Measurements from ENCODE around the gene GDPD5. TPM values are rescaled to one million over a fixed set of nuclear protein-coding genes. Genes with fewer than 3 reads are reported as not detected.

Gene GDPD5
- total and polyA plus RNA-seq, 12 donors: 4.1 to 110 (median 14.5) TPM

DNA sequence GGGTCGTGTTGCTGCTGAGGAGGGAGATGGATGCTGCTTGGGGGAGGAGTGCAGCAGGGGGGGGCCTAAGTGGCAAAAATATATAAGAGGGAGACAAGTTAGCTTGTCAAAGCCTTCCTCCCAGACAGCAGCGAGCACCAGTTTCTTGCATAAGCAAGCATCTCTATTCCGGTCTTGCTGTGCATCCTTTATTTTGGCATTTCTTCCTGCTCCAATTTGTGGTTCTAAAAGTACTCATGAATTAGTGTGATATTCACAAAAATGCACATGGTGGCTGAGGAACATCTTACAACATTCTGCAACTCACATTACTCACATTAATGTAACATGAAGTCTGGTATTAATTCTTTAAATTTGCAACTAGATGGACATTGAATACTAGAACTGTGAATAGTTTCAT, 32.1 kb downstream of the GDPD5 start:
- 82 to 92% (median 87%) methylated on average over 3 of the region's 3 CpGs for WGBS, 4 donors
- H3K4me1 ChIP-seq (replicated peaks in 1 of 2): no peaks in the 10 kb centered on the region
- no peak for DNase-seq

DNA sequence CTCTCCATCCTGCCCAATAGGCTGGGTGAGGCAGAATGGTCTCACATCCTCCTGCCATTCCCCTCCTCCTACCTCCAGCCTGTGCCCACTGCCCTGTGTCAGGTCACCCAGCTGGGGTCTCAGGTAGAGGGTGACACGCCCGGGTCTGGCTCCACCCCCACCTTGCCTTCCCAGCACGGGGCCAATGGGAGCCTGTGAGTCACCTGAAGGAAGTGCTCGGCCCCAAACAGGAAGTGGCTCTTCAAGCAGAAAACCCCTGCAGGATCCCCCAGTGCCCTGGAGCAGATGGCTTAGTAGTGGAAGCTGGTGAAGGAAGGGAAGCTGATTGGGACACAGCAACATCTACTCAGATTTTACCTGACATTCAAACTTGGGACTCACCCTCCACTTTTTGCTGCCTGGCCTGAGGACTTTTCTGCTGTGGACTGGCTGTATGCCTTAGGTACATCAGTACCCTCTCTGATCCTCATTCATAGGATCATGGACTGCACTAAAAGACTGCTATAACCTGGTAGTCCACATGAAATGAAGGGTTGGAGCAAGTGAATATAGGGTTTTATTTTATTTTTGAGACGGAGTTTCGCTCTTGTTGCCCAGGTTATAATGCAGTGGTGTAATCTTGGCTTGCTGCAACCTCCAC, 33.4 kb downstream of the GDPD5 start:
- 56 to 89% (median 65%) methylated on average over 2 to 6 of the region's 6 CpGs for WGBS, 4 donors
- Histone ChIP-seq H3K4me1 (replicated peaks in 1 of 2) (no peaks in the 10 kb centered on the region), H3K36me3 (replicated peaks in 1 of 2) (no peaks in the 10 kb centered on the region), H3K27me3 (no peaks in the 10 kb centered on the region), H3K27ac (no peak overlapping the region), H3K9me3 (replicated peaks in 1 of 3) (no peaks in the 10 kb centered on the region), H3K4me3 (no peak overlapping the region)
- no peak for TF ChIP-seq POLR2A (IDR thresholded peaks at IDR 0.05)
- TF ChIP-seq, protein P1, sequence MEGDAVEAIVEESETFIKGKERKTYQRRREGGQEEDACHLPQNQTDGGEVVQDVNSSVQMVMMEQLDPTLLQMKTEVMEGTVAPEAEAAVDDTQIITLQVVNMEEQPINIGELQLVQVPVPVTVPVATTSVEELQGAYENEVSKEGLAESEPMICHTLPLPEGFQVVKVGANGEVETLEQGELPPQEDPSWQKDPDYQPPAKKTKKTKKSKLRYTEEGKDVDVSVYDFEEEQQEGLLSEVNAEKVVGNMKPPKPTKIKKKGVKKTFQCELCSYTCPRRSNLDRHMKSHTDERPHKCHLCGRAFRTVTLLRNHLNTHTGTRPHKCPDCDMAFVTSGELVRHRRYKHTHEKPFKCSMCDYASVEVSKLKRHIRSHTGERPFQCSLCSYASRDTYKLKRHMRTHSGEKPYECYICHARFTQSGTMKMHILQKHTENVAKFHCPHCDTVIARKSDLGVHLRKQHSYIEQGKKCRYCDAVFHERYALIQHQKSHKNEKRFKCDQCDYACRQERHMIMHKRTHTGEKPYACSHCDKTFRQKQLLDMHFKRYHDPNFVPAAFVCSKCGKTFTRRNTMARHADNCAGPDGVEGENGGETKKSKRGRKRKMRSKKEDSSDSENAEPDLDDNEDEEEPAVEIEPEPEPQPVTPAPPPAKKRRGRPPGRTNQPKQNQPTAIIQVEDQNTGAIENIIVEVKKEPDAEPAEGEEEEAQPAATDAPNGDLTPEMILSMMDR (IDR thresholded peaks at IDR 0.05): no peak
- DNase-seq: no peak
- intact Hi-C loops (cut with DNase I): no loop called here

More for the DNA sequence above, 32.1 kb downstream of the GDPD5 start:
- TF ChIP-seq POLR2A (IDR thresholded peaks at IDR 0.05): no peak
- TF ChIP-seq, protein P1 (IDR thresholded peaks at IDR 0.05): no peak
- Histone ChIP-seq H3K27ac (no peak overlapping the region), H3K36me3 (replicated peaks in 1 of 2) (no peaks in the 10 kb centered on the region), H3K9me3 (replicated peaks in 1 of 3) (no peaks in the 10 kb centered on the region), H3K27me3 (no peaks in the 10 kb centered on the region), H3K4me3 (no peak overlapping the region)
- intact Hi-C loops (cut with DNase I): no loop called here

DNA sequence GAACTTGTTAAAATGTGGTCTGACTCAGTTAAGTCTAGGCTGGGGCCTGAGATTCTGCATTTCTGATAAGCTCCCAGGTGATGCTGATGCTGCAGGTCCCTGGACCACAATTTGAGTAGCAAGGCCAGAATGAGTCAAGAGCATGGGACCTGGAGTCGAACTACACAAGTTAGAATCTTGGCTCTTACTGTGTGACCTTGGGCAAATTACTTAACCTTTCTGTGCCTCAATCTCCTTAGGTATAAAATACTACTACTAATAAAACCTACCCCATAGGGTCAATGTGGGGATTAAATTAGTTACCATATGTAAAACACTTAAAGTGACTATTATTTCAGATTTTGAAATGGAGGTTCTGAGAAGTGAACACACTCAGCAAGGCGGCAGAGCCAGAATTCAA, 34.3 kb downstream of the GDPD5 start:
- Histone ChIP-seq H3K27me3 (no peaks in the 10 kb centered on the region), H3K4me3 (no peak overlapping the region), H3K4me1 (replicated peaks in 1 of 2) (no peaks in the 10 kb centered on the region), H3K36me3 (replicated peaks in 1 of 2) (no peaks in the 10 kb centered on the region), H3K27ac (no peak overlapping the region), H3K9me3 (replicated peaks in 1 of 3) (no peaks in the 10 kb centered on the region)
- intact Hi-C loops (cut with DNase I): no loop called here
- WGBS, 4 donors: 74 to 89% (median 79%) methylated on average over 2 of the region's 2 CpGs
- DNase-seq: no peak
- TF ChIP-seq, protein P1 (IDR thresholded peaks at IDR 0.05): no peak
- TF ChIP-seq POLR2A (IDR thresholded peaks at IDR 0.05): no peak

DNA sequence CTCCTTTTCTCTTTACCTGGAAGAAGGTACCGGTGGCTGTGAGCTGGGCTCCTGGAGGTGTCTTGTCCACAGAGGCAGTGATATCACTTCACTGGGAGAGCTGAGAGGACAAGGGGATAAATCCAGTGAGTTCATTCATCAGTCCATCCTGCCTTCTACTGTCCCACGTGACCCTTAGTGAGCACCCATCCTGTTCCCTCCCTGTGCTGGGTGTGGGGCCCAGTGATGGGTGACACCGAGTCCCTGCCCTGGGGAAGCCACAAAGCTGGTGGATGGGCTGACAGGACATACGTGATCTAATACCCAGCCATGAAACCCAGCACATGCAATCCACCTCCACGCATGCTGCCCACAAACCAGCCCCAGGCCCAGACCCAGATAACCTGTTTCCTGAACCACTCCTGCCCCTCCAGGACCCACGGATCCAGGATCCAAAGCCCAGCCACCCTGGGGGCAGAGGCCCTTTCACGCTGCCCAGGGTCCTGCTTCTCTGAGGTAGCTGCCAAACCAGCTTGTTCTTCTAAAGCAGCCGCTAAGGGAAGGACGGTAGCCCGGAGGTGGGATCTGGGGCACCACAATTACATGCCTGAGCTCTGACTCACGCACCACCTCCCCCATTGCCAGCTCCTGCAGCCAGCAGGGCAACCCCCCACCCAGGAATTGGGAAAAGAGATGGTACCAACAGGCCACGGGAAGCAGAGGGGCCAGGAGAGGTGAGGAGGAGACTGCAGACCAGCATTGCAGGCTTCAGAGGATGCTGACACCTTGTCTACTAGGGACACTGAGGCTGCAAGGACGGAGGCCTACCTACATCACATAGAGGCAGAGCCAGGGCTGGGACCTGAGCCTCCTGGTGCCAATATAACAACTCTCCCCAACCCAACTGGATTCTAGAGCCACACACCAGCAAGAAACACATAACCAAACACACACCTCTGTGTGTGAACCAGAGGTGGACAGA, 35.2 kb downstream of the GDPD5 start:
- DNase-seq: no peak
- TF ChIP-seq POLR2A (IDR thresholded peaks at IDR 0.05): no peak
- TF ChIP-seq, protein P1 (IDR thresholded peaks at IDR 0.05): no peak
- Histone ChIP-seq H3K36me3 (replicated peaks in 1 of 2) (no peaks in the 10 kb centered on the region), H3K9me3 (replicated peaks in 1 of 3) (no peaks in the 10 kb centered on the region), H3K27me3 (no peaks in the 10 kb centered on the region), H3K4me3 (no peak overlapping the region), H3K4me1 (replicated peaks in 1 of 2) (no peaks in the 10 kb centered on the region), H3K27ac (no peak overlapping the region)
- 76 to 83% (median 81%) methylated on average over 10 to 13 of the region's 13 CpGs for WGBS, 4 donors
- intact Hi-C loops (cut with DNase I): no loop called here

Data from adrenal gland (tissue), 12 donors.